Measurements from ENCODE around the gene UNC13B. TPM values are rescaled to one million over a fixed set of nuclear protein-coding genes. Genes with fewer than 3 reads are reported as not detected.

The UNC13B gene
- total RNA-seq, 1 donor, result 25.3 TPM

GRCh38 chr9:35269919-35270318 lies 108.1 kb downstream of the UNC13B start:
- Histone ChIP-seq H3K4me1 (ENCODE audit: insufficient read depth, low read length) (peaks cover 11% of the 10 kb centered on the region), H3K4me2 (ENCODE audit: insufficient read depth, low read length) (no peak overlapping the region), H2AFZ (ENCODE audit: low read length) (no peak overlapping the region), H3K9me3 (ENCODE audit: low read depth, low read length) (no peaks in the 10 kb centered on the region), H3K79me2 (ENCODE audit: insufficient read depth, low read length) (no peaks in the 10 kb centered on the region), H3K36me3 (ENCODE audit: insufficient read depth, low read length) (no peaks in the 10 kb centered on the region), H3K27me3 (ENCODE audit: insufficient read depth, low read length) (no peaks in the 10 kb centered on the region), H3K27ac (ENCODE audit: low read depth, low read length) (no peak overlapping the region), H3K4me3 (ENCODE audit: insufficient read depth, low read length) (no peak overlapping the region), H4K20me1 (ENCODE audit: insufficient read depth, low read length) (no peaks in the 10 kb centered on the region)
- DNase-seq (ENCODE audit: insufficient read length, low spot score, missing footprints), result no peak
- TF ChIP-seq CTCF (IDR thresholded peaks at IDR 0.05; ENCODE audit: extremely low read depth, low read depth, low read length), result no peak

- Histone ChIP-seq H3K9me3 (ENCODE audit: low read depth, low read length) (no peaks in the 10 kb centered on the region), H3K79me2 (ENCODE audit: insufficient read depth, low read length) (no peaks in the 10 kb centered on the region), H3K4me1 (ENCODE audit: insufficient read depth, low read length) (peaks cover 11% of the 10 kb centered on the region), H2AFZ (ENCODE audit: low read length) (no peak overlapping the region), H3K4me2 (ENCODE audit: insufficient read depth, low read length) (no peak overlapping the region), H3K27me3 (ENCODE audit: insufficient read depth, low read length) (no peaks in the 10 kb centered on the region), H3K4me3 (ENCODE audit: insufficient read depth, low read length) (no peak overlapping the region), H4K20me1 (ENCODE audit: insufficient read depth, low read length) (no peaks in the 10 kb centered on the region), H3K36me3 (ENCODE audit: insufficient read depth, low read length) (no peaks in the 10 kb centered on the region), H3K27ac (ENCODE audit: low read depth, low read length) (no peak overlapping the region)
- TF ChIP-seq CTCF (IDR thresholded peaks at IDR 0.05; ENCODE audit: extremely low read depth, low read depth, low read length), result no peak
- no peak for DNase-seq (ENCODE audit: insufficient read length, low spot score, missing footprints)
These were observed 109.8 kb downstream of the UNC13B start for GRCh38 chr9:35271637-35272036.

- H2AFZ ChIP-seq (ENCODE audit: low read length), result peak overlapping the region; percentile 14
- H3K79me2 ChIP-seq (ENCODE audit: insufficient read depth, low read length), result no peaks in the 10 kb centered on the region
- no peaks in the 10 kb centered on the region for H3K27me3 ChIP-seq (ENCODE audit: insufficient read depth, low read length)
- peaks cover 24% of the 10 kb centered on the region for H3K4me1 ChIP-seq (ENCODE audit: insufficient read depth, low read length)
- peak overlapping the region; percentile 35 for H3K27ac ChIP-seq (ENCODE audit: low read depth, low read length)
- no peaks in the 10 kb centered on the region for H3K36me3 ChIP-seq (ENCODE audit: insufficient read depth, low read length)
- H4K20me1 ChIP-seq (ENCODE audit: insufficient read depth, low read length), result no peaks in the 10 kb centered on the region
- peak overlapping the region; percentile 35 for H3K4me2 ChIP-seq (ENCODE audit: insufficient read depth, low read length)
- H3K4me3 ChIP-seq (ENCODE audit: insufficient read depth, low read length), result no peak overlapping the region
- no peaks in the 10 kb centered on the region for H3K9me3 ChIP-seq (ENCODE audit: low read depth, low read length)
- DNase-seq (ENCODE audit: insufficient read length, low spot score, missing footprints), result no peak
- no peak for TF ChIP-seq CTCF (IDR thresholded peaks at IDR 0.05; ENCODE audit: extremely low read depth, low read depth, low read length)
These were observed 111.2 kb downstream of the UNC13B start for GRCh38 chr9:35272989-35273388.

GRCh38 chr9:35273591-35273990 lies 111.8 kb downstream of the UNC13B start:
- no peak overlapping the region for H3K4me3 ChIP-seq (ENCODE audit: insufficient read depth, low read length)
- H3K4me1 ChIP-seq (ENCODE audit: insufficient read depth, low read length), result peaks cover 30% of the 10 kb centered on the region
- no peaks in the 10 kb centered on the region for H3K36me3 ChIP-seq (ENCODE audit: insufficient read depth, low read length)
- H3K4me2 ChIP-seq (ENCODE audit: insufficient read depth, low read length), result no peak overlapping the region
- no peak for DNase-seq (ENCODE audit: insufficient read length, low spot score, missing footprints)
- no peak for TF ChIP-seq CTCF (IDR thresholded peaks at IDR 0.05; ENCODE audit: extremely low read depth, low read depth, low read length)
- H2AFZ ChIP-seq (ENCODE audit: low read length), result no peak overlapping the region
- no peaks in the 10 kb centered on the region for H3K79me2 ChIP-seq (ENCODE audit: insufficient read depth, low read length)
- no peaks in the 10 kb centered on the region for H3K9me3 ChIP-seq (ENCODE audit: low read depth, low read length)
- no peaks in the 10 kb centered on the region for H3K27me3 ChIP-seq (ENCODE audit: insufficient read depth, low read length)
- H4K20me1 ChIP-seq (ENCODE audit: insufficient read depth, low read length), result no peaks in the 10 kb centered on the region
- H3K27ac ChIP-seq (ENCODE audit: low read depth, low read length), result peak overlapping the region; percentile 35
